ENCODE measurements around the gene SPP1.

GRCh38 chr4:87939978-87940690 lies 35.4 kb upstream of the SPP1 start:
- TF ChIP-seq, protein P1, sequence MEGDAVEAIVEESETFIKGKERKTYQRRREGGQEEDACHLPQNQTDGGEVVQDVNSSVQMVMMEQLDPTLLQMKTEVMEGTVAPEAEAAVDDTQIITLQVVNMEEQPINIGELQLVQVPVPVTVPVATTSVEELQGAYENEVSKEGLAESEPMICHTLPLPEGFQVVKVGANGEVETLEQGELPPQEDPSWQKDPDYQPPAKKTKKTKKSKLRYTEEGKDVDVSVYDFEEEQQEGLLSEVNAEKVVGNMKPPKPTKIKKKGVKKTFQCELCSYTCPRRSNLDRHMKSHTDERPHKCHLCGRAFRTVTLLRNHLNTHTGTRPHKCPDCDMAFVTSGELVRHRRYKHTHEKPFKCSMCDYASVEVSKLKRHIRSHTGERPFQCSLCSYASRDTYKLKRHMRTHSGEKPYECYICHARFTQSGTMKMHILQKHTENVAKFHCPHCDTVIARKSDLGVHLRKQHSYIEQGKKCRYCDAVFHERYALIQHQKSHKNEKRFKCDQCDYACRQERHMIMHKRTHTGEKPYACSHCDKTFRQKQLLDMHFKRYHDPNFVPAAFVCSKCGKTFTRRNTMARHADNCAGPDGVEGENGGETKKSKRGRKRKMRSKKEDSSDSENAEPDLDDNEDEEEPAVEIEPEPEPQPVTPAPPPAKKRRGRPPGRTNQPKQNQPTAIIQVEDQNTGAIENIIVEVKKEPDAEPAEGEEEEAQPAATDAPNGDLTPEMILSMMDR (IDR thresholded peaks at IDR 0.05), result no peak
- TF ChIP-seq, protein P2, sequence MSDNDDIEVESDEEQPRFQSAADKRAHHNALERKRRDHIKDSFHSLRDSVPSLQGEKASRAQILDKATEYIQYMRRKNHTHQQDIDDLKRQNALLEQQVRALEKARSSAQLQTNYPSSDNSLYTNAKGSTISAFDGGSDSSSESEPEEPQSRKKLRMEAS (IDR thresholded peaks at IDR 0.05; ENCODE audit: low read depth), result no peak
- TF ChIP-seq FOXJ3 (CRISPR knock-in tag; IDR thresholded peaks at IDR 0.05), result no peak
- TF ChIP-seq JUND (IDR thresholded peaks at IDR 0.05), result no peak
- TF ChIP-seq USF2 (IDR thresholded peaks at IDR 0.05; ENCODE audit: borderline replicate concordance, low read depth, low read length), result no peak
- no peak for TF ChIP-seq TCF12 (IDR thresholded peaks at IDR 0.05)
- TF ChIP-seq TAF1 (IDR thresholded peaks at IDR 0.05; ENCODE audit: borderline replicate concordance, low read depth, low read length), result no peak
- no peak for TF ChIP-seq YY1 (IDR thresholded peaks at IDR 0.05; ENCODE audit: low read depth)
- TF ChIP-seq EZH2phosphoT487 (IDR thresholded peaks at IDR 0.05; ENCODE audit: borderline replicate concordance, low read depth), result no peak

All from SK-N-SH (cell line).